Astrocyte (in vitro differentiated cells and primary cell): ENCODE data around the gene HMGN3.

Experiments used
- CTCF ChIP-seq: IDR thresholded peaks from 2 replicates; pipeline ENCODE4 v1.5.1; 2011; ENCODE audit warnings: low read depth, mild to moderate bottlenecking, inconsistent platforms, low read length, moderate library complexity; ENCODE audit not compliant: insufficient read depth
- EZH2 ChIP-seq: IDR thresholded peaks from 2 replicates; pipeline ENCODE4 v1.6.1; 2012; ENCODE audit warnings: mild to moderate bottlenecking, low read length, inconsistent platforms; ENCODE audit not compliant: insufficient read depth

- TF ChIP-seq EZH2, result no peak
- TF ChIP-seq CTCF, result no peak
These were observed 76.4 kb downstream of the HMGN3 start for GRCh38 chr6:79157961-79158644.
